OCI-LY3 (cell line): ENCODE measurements around the gene A3GALT2.

Experiments used
- H2AFZ ChIP-seq: fragments of 200-600, 300-600 bp; shearing (Covaris generic); 2 replicates; pipeline ENCODE4 v1.6.0; 2014; ENCODE audit warnings: antibody characterized with exemption, low read depth, low read length
- H3K27ac ChIP-seq: fragments of 200-600, 300-600 bp; sonication (generic); 2 replicates; pipeline ENCODE4 v1.5.1; 2014; ENCODE audit warnings: mild to moderate bottlenecking, low read length, moderate library complexity, mixed read lengths
- H3K27me3 ChIP-seq: fragments of 200-600, 300-600 bp; sonication (generic); 2 replicates; pipeline ENCODE4 v1.6.1; 2014; ENCODE audit warnings: low read depth, low read length, mixed read lengths
- H3K36me3 ChIP-seq: fragments of 200-600, 300-600 bp; sonication (generic); replicated peaks from 2 replicates; pipeline ENCODE3; 2014; ENCODE audit warnings: low read depth, low read length, mixed read lengths
- H3K4me1 ChIP-seq: fragments of 300-600, 200-600 bp; sonication (generic); 2 replicates; pipeline ENCODE4 v1.6.1; 2014; ENCODE audit warnings: low read length, mixed read lengths
- H3K4me2 ChIP-seq: fragments of 200-600, 300-600 bp; sonication (generic); 2 replicates; pipeline ENCODE4 v1.6.1; 2014; ENCODE audit warnings: low read length, mixed read lengths
- H3K4me3 ChIP-seq: fragments of 300-600, 200-600 bp; sonication (generic); 2 replicates; pipeline ENCODE4 v1.5.1; 2014; ENCODE audit warnings: antibody characterized with exemption, mild to moderate bottlenecking, low read length, moderate library complexity
- H3K79me2 ChIP-seq: fragments of 300-600, 200-600 bp; shearing (Covaris generic); 2 replicates; pipeline ENCODE4 v1.6.1; 2014; ENCODE audit warnings: mild to moderate bottlenecking, low read length, mixed read lengths
- H3K9ac ChIP-seq: fragments of 300-600, 200-600 bp; shearing (Covaris generic); 2 replicates; pipeline ENCODE4 v1.6.0; 2014; ENCODE audit warnings: mild to moderate bottlenecking, low read length, moderate library complexity
- H3K9me3 ChIP-seq: fragments of 200-600, 300-600 bp; shearing (Covaris generic); 2 replicates; pipeline ENCODE4 v1.6.1; 2014; ENCODE audit warnings: low read length, mixed read lengths; ENCODE audit not compliant: insufficient read depth
- H4K20me1 ChIP-seq: fragments of 200-600, 300-600 bp; sonication (generic); 2 replicates; pipeline ENCODE4 v1.6.1; 2016; ENCODE audit warnings: low read length, mixed read lengths; ENCODE audit not compliant: insufficient read depth
- EZH2phosphoT487 ChIP-seq: fragments of 200-600 bp; shearing (Covaris generic); IDR thresholded peaks from 2 replicates; pipeline ENCODE4 v1.6.1; 2018; ENCODE audit warnings: antibody characterized with exemption, mixed run types, low read depth
- TF ChIP-seq, protein P1 (sequence below): fragments of 200-600, 300-600 bp; sonication (generic); IDR thresholded peaks from 2 replicates; pipeline ENCODE4 v1.5.1; 2014; ENCODE audit warnings: antibody characterized with exemption, low read length, low read depth

Gene A3GALT2

DNA sequence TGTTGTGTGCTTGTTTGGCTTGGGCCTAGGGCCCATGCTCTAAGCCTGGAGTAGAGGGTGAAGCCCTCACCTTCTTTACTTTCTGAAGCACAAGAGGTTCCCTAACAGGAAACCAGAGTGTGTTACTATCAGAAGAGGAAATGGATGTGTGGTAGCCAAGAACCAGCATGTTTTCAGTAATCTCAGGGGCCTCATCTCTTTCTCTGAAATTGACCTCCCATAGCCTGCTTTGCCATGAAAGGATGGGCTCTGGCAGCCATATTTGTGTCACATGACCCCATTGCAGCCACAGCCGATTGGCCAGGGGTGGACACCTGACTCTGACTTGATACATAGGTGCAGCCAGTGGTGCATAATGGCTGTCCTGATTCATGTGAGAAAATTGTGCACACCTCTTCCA is 18.6 kb downstream of the A3GALT2 start:
- no peaks in the 10 kb centered on the region for H3K27me3 ChIP-seq
- no peaks in the 10 kb centered on the region for H4K20me1 ChIP-seq
- H2AFZ ChIP-seq = no peak overlapping the region
- no peaks in the 10 kb centered on the region for H3K9me3 ChIP-seq
- H3K79me2 ChIP-seq = no peaks in the 10 kb centered on the region
- no peak overlapping the region for H3K4me3 ChIP-seq
- H3K27ac ChIP-seq = no peak overlapping the region
- H3K4me1 ChIP-seq = no peaks in the 10 kb centered on the region
- H3K9ac ChIP-seq = no peak overlapping the region
- TF ChIP-seq EZH2phosphoT487 = no peak
- TF ChIP-seq, protein P1, sequence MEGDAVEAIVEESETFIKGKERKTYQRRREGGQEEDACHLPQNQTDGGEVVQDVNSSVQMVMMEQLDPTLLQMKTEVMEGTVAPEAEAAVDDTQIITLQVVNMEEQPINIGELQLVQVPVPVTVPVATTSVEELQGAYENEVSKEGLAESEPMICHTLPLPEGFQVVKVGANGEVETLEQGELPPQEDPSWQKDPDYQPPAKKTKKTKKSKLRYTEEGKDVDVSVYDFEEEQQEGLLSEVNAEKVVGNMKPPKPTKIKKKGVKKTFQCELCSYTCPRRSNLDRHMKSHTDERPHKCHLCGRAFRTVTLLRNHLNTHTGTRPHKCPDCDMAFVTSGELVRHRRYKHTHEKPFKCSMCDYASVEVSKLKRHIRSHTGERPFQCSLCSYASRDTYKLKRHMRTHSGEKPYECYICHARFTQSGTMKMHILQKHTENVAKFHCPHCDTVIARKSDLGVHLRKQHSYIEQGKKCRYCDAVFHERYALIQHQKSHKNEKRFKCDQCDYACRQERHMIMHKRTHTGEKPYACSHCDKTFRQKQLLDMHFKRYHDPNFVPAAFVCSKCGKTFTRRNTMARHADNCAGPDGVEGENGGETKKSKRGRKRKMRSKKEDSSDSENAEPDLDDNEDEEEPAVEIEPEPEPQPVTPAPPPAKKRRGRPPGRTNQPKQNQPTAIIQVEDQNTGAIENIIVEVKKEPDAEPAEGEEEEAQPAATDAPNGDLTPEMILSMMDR = no peak
- no peak overlapping the region for H3K4me2 ChIP-seq
- H3K36me3 ChIP-seq = no peaks in the 10 kb centered on the region

DNA sequence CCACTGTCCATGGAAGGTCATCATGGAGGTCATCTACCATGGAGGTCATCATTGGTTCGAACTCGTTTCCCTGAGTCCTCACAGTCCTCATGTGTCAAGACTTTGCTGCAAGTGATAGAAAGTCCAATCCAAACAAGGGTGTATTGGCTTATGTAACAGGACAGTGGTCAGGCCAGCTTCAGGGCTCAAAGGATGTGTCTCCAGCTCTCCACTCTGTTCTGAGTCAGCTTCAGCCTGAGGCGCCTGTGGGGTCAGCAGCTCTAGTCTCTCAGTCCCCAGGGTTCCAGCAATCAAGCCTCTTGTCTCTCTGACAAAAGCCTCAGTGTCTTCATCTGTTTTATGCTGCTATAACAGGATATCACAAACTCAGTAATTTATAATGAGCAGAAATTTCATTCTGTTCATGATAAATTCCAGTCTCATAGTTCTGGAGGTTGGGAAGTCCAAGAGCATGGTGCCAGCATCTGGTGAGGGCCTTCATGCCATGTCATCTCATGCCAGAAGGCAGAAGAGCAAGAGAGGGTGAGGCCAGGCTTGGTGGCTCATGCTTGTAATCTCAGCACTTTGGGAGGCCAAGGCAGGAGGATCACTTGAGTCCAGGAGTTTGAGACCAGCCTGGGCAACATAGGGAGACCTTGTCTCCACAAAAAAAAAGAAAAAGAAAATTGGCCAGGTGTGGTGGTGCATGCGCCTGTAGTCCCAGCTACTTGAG is 19.5 kb downstream of the A3GALT2 start:
- Histone ChIP-seq H4K20me1 (no peaks in the 10 kb centered on the region), H3K4me1 (no peaks in the 10 kb centered on the region), H3K36me3 (no peaks in the 10 kb centered on the region), H3K9me3 (no peaks in the 10 kb centered on the region), H3K4me3 (no peak overlapping the region), H3K4me2 (no peak overlapping the region), H3K27me3 (no peaks in the 10 kb centered on the region), H3K9ac (no peak overlapping the region), H2AFZ (no peak overlapping the region), H3K27ac (no peak overlapping the region), H3K79me2 (no peaks in the 10 kb centered on the region)
- TF ChIP-seq, protein P1 = no peak
- TF ChIP-seq EZH2phosphoT487 = no peak

DNA sequence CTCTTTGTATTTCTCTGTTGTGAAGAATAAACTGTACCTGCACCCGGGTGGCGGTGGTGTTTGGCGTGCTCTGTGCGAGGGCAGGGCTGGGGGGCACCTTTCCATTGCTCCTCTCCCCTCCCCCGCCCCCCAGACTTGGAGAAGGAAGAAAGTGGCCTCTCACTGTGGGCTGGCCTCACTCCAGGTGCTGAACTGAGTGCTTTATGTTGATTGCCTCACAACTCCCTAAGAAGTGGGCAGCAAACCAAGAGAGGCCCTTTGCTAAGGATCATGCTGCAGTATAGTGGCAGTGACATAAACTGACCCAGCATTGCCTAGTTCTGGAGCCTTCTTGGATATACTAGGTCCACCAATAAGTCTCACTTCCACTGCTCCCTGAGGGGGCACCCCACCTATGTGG is 20.2 kb downstream of the A3GALT2 start:
- H3K27ac ChIP-seq = no peak overlapping the region
- no peak overlapping the region for H3K9ac ChIP-seq
- peaks cover 3% of the 10 kb centered on the region for H3K36me3 ChIP-seq
- H2AFZ ChIP-seq = no peak overlapping the region
- H3K27me3 ChIP-seq = no peaks in the 10 kb centered on the region
- H4K20me1 ChIP-seq = no peaks in the 10 kb centered on the region
- no peaks in the 10 kb centered on the region for H3K9me3 ChIP-seq
- no peaks in the 10 kb centered on the region for H3K79me2 ChIP-seq
- no peak for TF ChIP-seq EZH2phosphoT487
- TF ChIP-seq, protein P1 = no peak
- no peak overlapping the region for H3K4me2 ChIP-seq
- H3K4me3 ChIP-seq = no peak overlapping the region
- no peaks in the 10 kb centered on the region for H3K4me1 ChIP-seq

DNA sequence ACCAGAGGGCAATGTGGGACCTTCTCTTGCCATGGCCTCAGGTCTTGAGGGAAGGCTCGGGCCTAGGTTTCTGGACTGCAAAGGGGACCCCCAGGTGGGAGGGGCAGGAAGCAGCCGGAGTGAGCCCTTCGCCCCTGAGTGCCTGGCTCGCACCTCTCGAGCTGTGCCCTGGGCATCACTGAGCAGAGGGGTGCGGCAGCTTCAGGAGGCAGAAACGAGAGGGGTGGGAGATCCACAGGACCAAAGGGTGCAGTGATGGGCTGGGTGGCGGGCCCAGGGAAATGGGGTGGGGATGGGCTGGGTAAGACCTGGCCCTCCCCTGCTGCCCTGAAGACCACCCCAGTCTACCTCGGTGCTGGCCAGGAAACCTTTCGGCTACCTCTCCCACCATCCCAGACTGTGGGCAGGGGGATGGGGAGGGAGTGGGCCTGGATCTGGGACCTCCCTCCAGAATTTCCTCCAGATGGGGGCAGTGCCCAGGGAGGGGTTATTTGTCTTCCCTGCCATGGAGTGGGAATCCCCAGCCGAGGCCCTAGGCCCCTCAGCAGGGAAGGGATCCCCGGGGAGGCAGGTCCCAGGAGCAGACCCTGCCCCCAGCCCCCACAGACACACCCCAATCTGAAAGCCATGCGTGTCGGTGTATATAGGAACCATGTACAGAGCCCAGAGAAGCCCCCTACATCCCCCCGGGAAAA is 21.3 kb downstream of the A3GALT2 start:
- H2AFZ ChIP-seq = no peak overlapping the region
- no peaks in the 10 kb centered on the region for H3K79me2 ChIP-seq
- no peaks in the 10 kb centered on the region for H3K27me3 ChIP-seq
- H3K4me2 ChIP-seq = no peak overlapping the region
- H3K9me3 ChIP-seq = no peaks in the 10 kb centered on the region
- H3K36me3 ChIP-seq = peaks cover 3% of the 10 kb centered on the region
- H3K27ac ChIP-seq = no peak overlapping the region
- H3K9ac ChIP-seq = no peak overlapping the region
- no peaks in the 10 kb centered on the region for H3K4me1 ChIP-seq
- H4K20me1 ChIP-seq = no peaks in the 10 kb centered on the region
- TF ChIP-seq EZH2phosphoT487 = no peak
- TF ChIP-seq, protein P1 = no peak
- no peak overlapping the region for H3K4me3 ChIP-seq
